Muscle layer of colon (tissue), 2 donors: Measurements from ENCODE around the gene OPN1LW.
"Not testable (repeated sequence)": the region's sequence is repeated elsewhere in the genome, so short reads cannot be mapped to it uniquely, and the experiment has no call there.

Experiments
- H3K27ac ChIP-seq: one replicate; pipeline ENCODE4 v1.7.0; 2013; ENCODE audit warnings: low read depth, mild to moderate bottlenecking, low read length, moderate library complexity
- H3K27me3 ChIP-seq, 2 donors: one replicate each; pipeline ENCODE4 v1.7.0; 2013; ENCODE audit warnings: low read length in 2 of 2, mild to moderate bottlenecking in 2 of 2; ENCODE audit not compliant: insufficient read depth in 2 of 2, control insufficient read depth in 1 of 2
- H3K36me3 ChIP-seq: one replicate; pipeline ENCODE4 v1.7.0; 2013; ENCODE audit warnings: mild to moderate bottlenecking, low read length; ENCODE audit not compliant: insufficient read depth
- H3K4me1 ChIP-seq: one replicate; pipeline ENCODE4 v1.7.0; 2013; ENCODE audit warnings: mild to moderate bottlenecking, low read length; ENCODE audit not compliant: insufficient read depth
- H3K4me3 ChIP-seq, 2 donors: one replicate each; pipeline ENCODE4 v1.7.0; 2013; ENCODE audit warnings: low read length in 2 of 2, low read depth in 1 of 2, mild to moderate bottlenecking in 1 of 2, moderate library complexity in 1 of 2
- H3K9ac ChIP-seq: one replicate; pipeline ENCODE4 v1.7.0; 2013; ENCODE audit warnings: low read length
- H3K9me3 ChIP-seq: one replicate; pipeline ENCODE4 v1.7.0; 2013; ENCODE audit warnings: mild to moderate bottlenecking, low read length
- donor health status: abdominal sarcoma.
- donor health status: Adenocarcinoma of cecum.

The OPN1LW gene

GRCh38 chrX:154164902-154165301, 20.9 kb downstream of the OPN1LW start:
- H3K4me3 ChIP-seq, H3K27me3 ChIP-seq, H3K27ac ChIP-seq, H3K4me1 ChIP-seq, H3K9ac ChIP-seq, H3K9me3 ChIP-seq, H3K36me3 ChIP-seq: not testable (repeated sequence)

GRCh38 chrX:154168384-154168783, 24.3 kb downstream of the OPN1LW start:
- not testable (repeated sequence) for H3K9me3 ChIP-seq, H3K9ac ChIP-seq, H3K27ac ChIP-seq, H3K4me3 ChIP-seq, H3K36me3 ChIP-seq, H3K27me3 ChIP-seq, H3K4me1 ChIP-seq

- H3K9ac ChIP-seq, H3K27me3 ChIP-seq, H3K4me1 ChIP-seq, H3K36me3 ChIP-seq, H3K9me3 ChIP-seq, H3K4me3 ChIP-seq, H3K27ac ChIP-seq: not testable (repeated sequence)
Measured at GRCh38 chrX:154172535-154172943, 28.5 kb downstream of the OPN1LW start.

- H3K9me3 ChIP-seq, H3K9ac ChIP-seq, H3K4me1 ChIP-seq, H3K27me3 ChIP-seq, H3K27ac ChIP-seq, H3K4me3 ChIP-seq, H3K36me3 ChIP-seq: not testable (repeated sequence)
Measured at GRCh38 chrX:154174356-154174755, 30.3 kb downstream of the OPN1LW start.

- not testable (repeated sequence) for H3K9me3 ChIP-seq, H3K36me3 ChIP-seq, H3K4me3 ChIP-seq, H3K9ac ChIP-seq, H3K27ac ChIP-seq, H3K27me3 ChIP-seq, H3K4me1 ChIP-seq
Measured at GRCh38 chrX:154182296-154182695, 38.3 kb downstream of the OPN1LW start, which contains the start of gene OPN1MW. Gene OPN1MW, plus strand, starts transcription at chrX:154182596. Its CDS starts 82 bp downstream, at chrX:154182678.

GRCh38 chrX:154183794-154184193, 39.8 kb downstream of the OPN1LW start:
- not testable (repeated sequence) for H3K4me3 ChIP-seq, H3K9ac ChIP-seq

GRCh38 chrX:154192846-154193245, 48.8 kb downstream of the OPN1LW start:
- H3K4me1 ChIP-seq, H3K9me3 ChIP-seq, H3K36me3 ChIP-seq, H3K4me3 ChIP-seq, H3K27me3 ChIP-seq, H3K27ac ChIP-seq, H3K9ac ChIP-seq: not testable (repeated sequence)

More at GRCh38 chrX:154183794-154184193, 39.8 kb downstream of the OPN1LW start:
- H3K4me1 ChIP-seq, H3K9me3 ChIP-seq, H3K27ac ChIP-seq, H3K27me3 ChIP-seq, H3K36me3 ChIP-seq: not testable (repeated sequence)

GRCh38 chrX:154194316-154194715, 50.3 kb downstream of the OPN1LW start:
- not testable (repeated sequence) for H3K4me3 ChIP-seq, H3K4me1 ChIP-seq, H3K9me3 ChIP-seq, H3K27me3 ChIP-seq, H3K9ac ChIP-seq, H3K27ac ChIP-seq, H3K36me3 ChIP-seq

- not testable (repeated sequence) for H3K9ac ChIP-seq, H3K27me3 ChIP-seq, H3K27ac ChIP-seq, H3K9me3 ChIP-seq, H3K36me3 ChIP-seq, H3K4me1 ChIP-seq, H3K4me3 ChIP-seq
Measured at GRCh38 chrX:154196466-154196865, 52.4 kb downstream of the OPN1LW start.
